VCaP (cell line): ENCODE results near the gene HTT-AS.

Experiments
- H3K27ac ChIP-seq: fragments of 450-650 bp; 2 replicates; pipeline ENCODE4 v1.5.1; 2017
- TF ChIP-seq, protein P1 (sequence below): fragments of 450-650 bp; conservative IDR thresholded peaks from 2 replicates; pipeline ENCODE4 v1.5.1; 2017; ENCODE audit warnings: mild to moderate bottlenecking, moderate library complexity

The HTT-AS gene

GRCh38 chr4:3046162-3046561 is 28.2 kb downstream of the HTT-AS start:
- no peak overlapping the region for H3K27ac ChIP-seq
- TF ChIP-seq, protein P1, sequence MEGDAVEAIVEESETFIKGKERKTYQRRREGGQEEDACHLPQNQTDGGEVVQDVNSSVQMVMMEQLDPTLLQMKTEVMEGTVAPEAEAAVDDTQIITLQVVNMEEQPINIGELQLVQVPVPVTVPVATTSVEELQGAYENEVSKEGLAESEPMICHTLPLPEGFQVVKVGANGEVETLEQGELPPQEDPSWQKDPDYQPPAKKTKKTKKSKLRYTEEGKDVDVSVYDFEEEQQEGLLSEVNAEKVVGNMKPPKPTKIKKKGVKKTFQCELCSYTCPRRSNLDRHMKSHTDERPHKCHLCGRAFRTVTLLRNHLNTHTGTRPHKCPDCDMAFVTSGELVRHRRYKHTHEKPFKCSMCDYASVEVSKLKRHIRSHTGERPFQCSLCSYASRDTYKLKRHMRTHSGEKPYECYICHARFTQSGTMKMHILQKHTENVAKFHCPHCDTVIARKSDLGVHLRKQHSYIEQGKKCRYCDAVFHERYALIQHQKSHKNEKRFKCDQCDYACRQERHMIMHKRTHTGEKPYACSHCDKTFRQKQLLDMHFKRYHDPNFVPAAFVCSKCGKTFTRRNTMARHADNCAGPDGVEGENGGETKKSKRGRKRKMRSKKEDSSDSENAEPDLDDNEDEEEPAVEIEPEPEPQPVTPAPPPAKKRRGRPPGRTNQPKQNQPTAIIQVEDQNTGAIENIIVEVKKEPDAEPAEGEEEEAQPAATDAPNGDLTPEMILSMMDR: no peak

GRCh38 chr4:3044870-3045819 is 29.2 kb downstream of the HTT-AS start:
- no peak overlapping the region for H3K27ac ChIP-seq
- TF ChIP-seq, protein P1: no peak

DNA sequence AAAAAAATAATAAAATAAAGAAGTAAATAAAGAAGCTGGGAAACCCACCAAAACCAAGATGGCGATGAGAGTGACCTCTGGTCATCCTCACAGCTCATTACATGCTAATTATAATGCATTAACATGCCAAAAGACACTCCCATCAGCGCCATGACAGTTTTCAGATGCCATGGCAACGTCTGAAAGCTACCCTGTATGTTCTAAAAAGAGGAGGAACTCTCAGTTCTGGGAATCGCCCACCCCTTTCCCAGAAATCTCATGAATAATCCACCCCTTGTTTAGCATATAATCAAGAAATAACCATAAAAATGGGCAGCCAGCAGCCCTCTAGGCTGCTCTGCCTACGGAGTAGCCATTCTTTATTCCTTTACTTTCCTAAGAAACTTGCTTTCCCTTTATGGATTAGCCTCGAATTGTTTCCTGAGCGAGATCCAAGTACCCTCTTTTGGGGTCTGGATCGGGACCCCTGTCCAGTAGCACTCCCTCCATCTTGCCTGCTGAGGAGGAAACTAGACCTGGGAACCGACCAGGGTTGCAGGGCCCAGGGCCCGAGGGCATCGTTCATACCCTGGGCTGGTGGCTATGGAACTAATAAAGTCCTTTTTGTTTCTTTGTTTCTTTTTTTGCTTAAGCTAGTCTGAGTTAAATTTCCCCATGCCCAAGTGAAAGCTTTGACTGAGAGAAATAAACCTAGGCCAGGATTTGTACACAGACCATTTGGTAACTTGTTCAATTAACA is 30.9 kb downstream of the HTT-AS start:
- TF ChIP-seq, protein P1: no peak
- H3K27ac ChIP-seq: no peak overlapping the region

DNA sequence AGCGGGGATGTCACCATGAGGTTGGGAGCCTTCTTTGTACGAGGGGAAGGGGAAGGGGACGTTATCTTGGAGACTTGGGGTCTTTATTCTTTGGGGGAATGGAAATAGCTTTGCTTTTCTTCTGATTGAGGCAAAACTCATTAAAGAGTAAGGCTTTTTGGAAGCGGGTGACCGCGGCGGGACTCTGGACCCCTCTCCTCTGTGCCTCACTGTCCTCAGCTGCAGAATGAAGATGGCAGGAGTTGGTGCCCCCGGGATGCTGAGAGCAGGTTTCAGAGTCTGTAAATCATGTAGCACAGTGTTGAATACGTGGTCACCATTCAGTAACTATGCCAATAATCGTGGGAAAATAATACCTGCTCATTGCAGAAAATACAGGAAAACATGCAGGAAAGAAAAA is 32.1 kb downstream of the HTT-AS start:
- TF ChIP-seq, protein P1: no peak
- H3K27ac ChIP-seq: peak overlapping the region; percentile 81

GRCh38 chr4:3041192-3042142 is 32.9 kb downstream of the HTT-AS start:
- TF ChIP-seq, protein P1: no peak
- H3K27ac ChIP-seq: peak overlapping the region; percentile 81

DNA sequence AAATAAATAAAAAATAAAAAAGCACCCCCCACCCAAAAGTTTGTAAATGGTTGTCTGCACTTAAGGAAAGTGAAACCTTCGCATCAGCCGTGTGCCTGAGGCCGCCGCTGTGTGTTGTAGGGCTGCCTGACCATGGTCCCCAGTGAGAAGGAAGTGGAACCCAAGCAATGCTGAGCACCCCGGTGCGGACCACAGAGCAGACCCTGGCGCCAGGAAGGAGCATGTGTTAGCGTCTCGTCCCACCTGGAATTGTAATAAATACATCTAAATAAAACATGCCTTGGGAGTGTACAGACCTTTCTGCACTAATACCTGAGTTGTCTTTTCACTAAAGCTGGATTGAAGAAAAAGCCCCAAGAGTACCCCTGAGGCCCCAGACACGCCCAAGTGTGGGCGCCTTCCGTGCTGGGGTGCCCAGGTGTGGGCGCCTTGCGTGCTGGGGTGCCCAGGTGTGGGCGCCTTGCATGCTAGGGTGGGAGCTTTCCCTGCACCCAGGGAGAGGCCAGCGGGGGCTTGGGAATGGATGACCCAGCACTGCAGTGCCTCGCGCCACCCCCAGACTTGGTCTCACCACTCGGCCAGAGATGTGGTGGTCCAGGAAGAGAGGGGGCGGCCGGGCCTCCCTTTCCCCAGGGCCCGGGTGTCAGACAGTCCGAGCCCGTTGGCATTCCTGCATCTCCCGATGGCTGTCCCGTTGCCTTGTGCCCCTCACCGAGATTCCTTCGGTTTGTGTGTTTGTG is 33.7 kb downstream of the HTT-AS start:
- peak overlapping the region; percentile 81 for H3K27ac ChIP-seq
- TF ChIP-seq, protein P1: no peak
